ELR (cell line): ENCODE data around the gene TMEM191B.
"Not testable (repeated sequence)": the region's sequence is repeated elsewhere in the genome, so short reads cannot be mapped to it uniquely, and the experiment has no call there.

Experiments
- DNase-seq: peaks from one replicate; pipeline ENCODE4 v3.0.0-alpha.2; 2015; ENCODE audit warnings: low read depth

Gene TMEM191B

GRCh38 chr22:18527752-18528596 is at the start of gene TMEM191B:
Gene TMEM191B, plus strand, starts transcription at chr22:18527802. Its CDS starts 179 bp downstream, at chr22:18527981.
- DNase-seq: not testable (repeated sequence)

GRCh38 chr22:18496227-18496626 is 31.4 kb upstream of the TMEM191B start:
- not testable (repeated sequence) for DNase-seq

GRCh38 chr22:18511327-18511726 is 16.3 kb upstream of the TMEM191B start:
- not testable (repeated sequence) for DNase-seq

- not testable (repeated sequence) for DNase-seq
These were observed 15.2 kb upstream of the TMEM191B start for GRCh38 chr22:18512378-18512777.

GRCh38 chr22:18513454-18513853 is 14.1 kb upstream of the TMEM191B start:
- DNase-seq: not testable (repeated sequence)

GRCh38 chr22:18518061-18518460 is 9.5 kb upstream of the TMEM191B start, which contains the start of gene GGTLC3:
Gene GGTLC3, minus strand, starts transcription at chr22:18518161. Its CDS starts 264 bp downstream, at chr22:18517897.
- DNase-seq: not testable (repeated sequence)

GRCh38 chr22:18522762-18523161 is 4.8 kb upstream of the TMEM191B start:
- not testable (repeated sequence) for DNase-seq

- not testable (repeated sequence) for DNase-seq
These were observed 4.3 kb upstream of the TMEM191B start for GRCh38 chr22:18523328-18523727.

- DNase-seq: peak; percentile 86
These were observed 1.2 kb downstream of the TMEM191B start for GRCh38 chr22:18528597-18529415.

GRCh38 chr22:18529416-18530145 is 2.0 kb downstream of the TMEM191B start:
- DNase-seq: not testable (repeated sequence)

- DNase-seq: not testable (repeated sequence)
These were observed 6.0 kb downstream of the TMEM191B start for GRCh38 chr22:18533633-18534032.

- not testable (repeated sequence) for DNase-seq
These were observed 6.7 kb downstream of the TMEM191B start for GRCh38 chr22:18534315-18534714.

- peak; percentile 0 for DNase-seq
These were observed 12.4 kb downstream of the TMEM191B start for GRCh38 chr22:18539994-18540393.

- not testable (repeated sequence) for DNase-seq
These were observed 15.8 kb downstream of the TMEM191B start for GRCh38 chr22:18543400-18543799.

- not testable (repeated sequence) for DNase-seq
These were observed 17.0 kb downstream of the TMEM191B start for GRCh38 chr22:18544615-18545014.

- not testable (repeated sequence) for DNase-seq
These were observed 22.0 kb downstream of the TMEM191B start for GRCh38 chr22:18549458-18550179.

GRCh38 chr22:18551046-18551445 is 23.4 kb downstream of the TMEM191B start:
- not testable (repeated sequence) for DNase-seq

GRCh38 chr22:18552839-18553597 is 25.4 kb downstream of the TMEM191B start:
- not testable (repeated sequence) for DNase-seq

- DNase-seq: not testable (repeated sequence)
These were observed 27.0 kb downstream of the TMEM191B start for GRCh38 chr22:18554280-18555256.
